GM12865 (cell line): ENCODE measurements around the gene DPP10.

Experiments used
- DNase-seq: peaks from one replicate; pipeline ENCODE4 v3.0.0; 2010; ENCODE audit warnings: low read depth
- H3K4me3 ChIP-seq: 2 replicates; pipeline ENCODE4 v1.5.1; 2011; ENCODE audit warnings: mild to moderate bottlenecking, low read depth, low read length, control low read depth
- CTCF ChIP-seq: IDR thresholded peaks from 2 replicates; pipeline ENCODE4 v1.5.1; 2011; ENCODE audit warnings: low read length, control low read depth, low read depth, inconsistent platforms; ENCODE audit not compliant: insufficient read depth; ENCODE audit errors: missing control alignments

Gene DPP10

GRCh38 chr2:115234737-115235136 is 792.3 kb downstream of the DPP10 start:
- DNase-seq = no peak
- no peak for TF ChIP-seq CTCF

GRCh38 chr2:115248066-115248465 is 805.6 kb downstream of the DPP10 start:
- H3K4me3 ChIP-seq = no peak overlapping the region
- no peak for TF ChIP-seq CTCF
- DNase-seq = no peak

More at GRCh38 chr2:115234737-115235136, 792.3 kb downstream of the DPP10 start:
- H3K4me3 ChIP-seq = no peak overlapping the region

GRCh38 chr2:115277366-115277765 is 834.9 kb downstream of the DPP10 start:
- no peak for DNase-seq
- no peak overlapping the region for H3K4me3 ChIP-seq
- TF ChIP-seq CTCF = no peak

GRCh38 chr2:115285416-115285815 is 843.0 kb downstream of the DPP10 start:
- no peak for DNase-seq
- TF ChIP-seq CTCF = no peak
- no peak overlapping the region for H3K4me3 ChIP-seq

GRCh38 chr2:115290478-115290877 is 848.0 kb downstream of the DPP10 start:
- no peak for TF ChIP-seq CTCF
- no peak for DNase-seq
- no peak overlapping the region for H3K4me3 ChIP-seq

GRCh38 chr2:115292742-115293141 is 850.3 kb downstream of the DPP10 start:
- no peak for DNase-seq
- no peak for TF ChIP-seq CTCF
- H3K4me3 ChIP-seq = no peak overlapping the region

GRCh38 chr2:115294999-115295398 is 852.6 kb downstream of the DPP10 start:
- DNase-seq = no peak
- H3K4me3 ChIP-seq = no peak overlapping the region
- no peak for TF ChIP-seq CTCF
